ENCODE results near the gene DDA1.

- TF ChIP-seq CTCF (IDR thresholded peaks at IDR 0.05) (no peak), POLR2A (IDR thresholded peaks at IDR 0.05) (no peak), EP300 (IDR thresholded peaks at IDR 0.05) (no peak), POLR2AphosphoS5 (IDR thresholded peaks at IDR 0.05) (no peak)
Measured at GRCh38 chr19:17304386-17305215, 4.8 kb upstream of the DDA1 start.
